Nephron (organoid): Measurements from ENCODE around the gene RADIL.
"Not testable (repeated sequence)": the region's sequence is repeated elsewhere in the genome, so short reads cannot be mapped to it uniquely, and the experiment has no call there.

ENCODE experiments used
- H3K27ac Mint-ChIP-seq, 3 experiments: 2 replicates each; pipeline ENCODE4 v1.8.0; 2020; ENCODE audit warnings: mixed read lengths in 3 of 3, mild to moderate bottlenecking in 2 of 3, moderate library complexity in 1 of 3
- H3K27me3 Mint-ChIP-seq: 2 replicates; pipeline ENCODE4 v1.8.0; 2021; ENCODE audit warnings: low read depth, mild to moderate bottlenecking, moderate library complexity, mixed read lengths
- H3K36me3 Mint-ChIP-seq: 2 replicates; pipeline ENCODE4 v1.8.0; 2020; ENCODE audit warnings: low read depth, mixed read lengths
- H3K4me1 Mint-ChIP-seq: 2 replicates; pipeline ENCODE4 v1.8.0; 2020; ENCODE audit warnings: mixed read lengths
- H3K4me3 Mint-ChIP-seq, 3 experiments: 2 replicates each; pipeline ENCODE4 v1.8.0; 2020; ENCODE audit warnings: mild to moderate bottlenecking in 3 of 3, mixed read lengths in 3 of 3, moderate library complexity in 2 of 3
- H3K9me3 Mint-ChIP-seq: 2 replicates; pipeline ENCODE4 v1.8.0; 2020; ENCODE audit warnings: mixed read lengths
- CTCF ChIP-seq, 3 experiments: fragments of 200-600 bp; sonication (generic); IDR thresholded peaks; one replicate each; pipeline ENCODE4 v1.5.0; 2021; ENCODE audit warnings: antibody characterized with exemption in 3 of 3; ENCODE audit not compliant: unreplicated experiment in 3 of 3

The RADIL gene

GRCh38 chr7:4895766-4896165 is 12.2 kb upstream of the RADIL start:
- H3K4me1 Mint-ChIP-seq: no peaks in the 10 kb centered on the region
- H3K36me3 Mint-ChIP-seq: no peaks in the 10 kb centered on the region
- no peak overlapping the region for H3K27ac Mint-ChIP-seq
- H3K27me3 Mint-ChIP-seq: peaks cover 21% of the 10 kb centered on the region
- no peak for TF ChIP-seq CTCF (IDR thresholded peaks at IDR 0.05; ENCODE audit: unreplicated experiment in 3 of 3)
- H3K4me3 Mint-ChIP-seq: no peak overlapping the region
- peaks cover 8% of the 10 kb centered on the region for H3K9me3 Mint-ChIP-seq

- Mint-ChIP-seq H3K4me1 (no peaks in the 10 kb centered on the region), H3K27me3 (peaks cover 18% of the 10 kb centered on the region), H3K36me3 (no peaks in the 10 kb centered on the region), H3K9me3 (peaks cover 8% of the 10 kb centered on the region), H3K27ac (no peak overlapping the region), H3K4me3 (no peak overlapping the region)
- TF ChIP-seq CTCF (IDR thresholded peaks at IDR 0.05; ENCODE audit: unreplicated experiment in 3 of 3): no peak
Observed at GRCh38 chr7:4894482-4894881, 11.0 kb upstream of the RADIL start.

GRCh38 chr7:4893929-4894475 is 10.5 kb upstream of the RADIL start:
- no peak for TF ChIP-seq CTCF (IDR thresholded peaks at IDR 0.05; ENCODE audit: unreplicated experiment in 3 of 3)
- H3K9me3 Mint-ChIP-seq: peaks cover 8% of the 10 kb centered on the region
- peaks cover 23% of the 10 kb centered on the region for H3K27me3 Mint-ChIP-seq
- H3K36me3 Mint-ChIP-seq: no peaks in the 10 kb centered on the region
- H3K27ac Mint-ChIP-seq: no peak overlapping the region
- H3K4me1 Mint-ChIP-seq: no peaks in the 10 kb centered on the region
- no peak overlapping the region for H3K4me3 Mint-ChIP-seq

- not testable (repeated sequence) for H3K9me3 Mint-ChIP-seq, H3K4me1 Mint-ChIP-seq, H3K36me3 Mint-ChIP-seq, H3K4me3 Mint-ChIP-seq, H3K27ac Mint-ChIP-seq
- H3K27me3 Mint-ChIP-seq: peaks cover 24% of the 10 kb centered on the region
Observed at GRCh38 chr7:4893188-4893587, 9.7 kb upstream of the RADIL start.

GRCh38 chr7:4891522-4891921 is 8.0 kb upstream of the RADIL start:
- not testable (repeated sequence) for H3K36me3 Mint-ChIP-seq, H3K4me1 Mint-ChIP-seq, H3K9me3 Mint-ChIP-seq, H3K27ac Mint-ChIP-seq, H3K4me3 Mint-ChIP-seq
- peaks cover 24% of the 10 kb centered on the region for H3K27me3 Mint-ChIP-seq

GRCh38 chr7:4889682-4890081 is 6.2 kb upstream of the RADIL start:
- no peak for TF ChIP-seq CTCF (IDR thresholded peaks at IDR 0.05; ENCODE audit: unreplicated experiment in 3 of 3)
- peaks cover 24% of the 10 kb centered on the region for H3K27me3 Mint-ChIP-seq

GRCh38 chr7:4888161-4888560 is 4.6 kb upstream of the RADIL start:
- no peak overlapping the region for H3K27ac Mint-ChIP-seq

More at GRCh38 chr7:4889682-4890081, 6.2 kb upstream of the RADIL start:
- Mint-ChIP-seq H3K36me3 (no peaks in the 10 kb centered on the region), H3K27ac (no peak overlapping the region), H3K4me1 (no peaks in the 10 kb centered on the region), H3K9me3 (peaks cover 7% of the 10 kb centered on the region), H3K4me3 (no peak overlapping the region)

More at GRCh38 chr7:4888161-4888560, 4.6 kb upstream of the RADIL start:
- H3K36me3 Mint-ChIP-seq: no peaks in the 10 kb centered on the region
- H3K4me1 Mint-ChIP-seq: no peaks in the 10 kb centered on the region
- peaks cover 18% of the 10 kb centered on the region for H3K27me3 Mint-ChIP-seq
- H3K9me3 Mint-ChIP-seq: peaks cover 2% of the 10 kb centered on the region
- H3K4me3 Mint-ChIP-seq: no peak overlapping the region
- no peak for TF ChIP-seq CTCF (IDR thresholded peaks at IDR 0.05; ENCODE audit: unreplicated experiment in 3 of 3)
